ENCODE measurements around the gene KLHDC10. TPM values are rescaled to one million over a fixed set of nuclear protein-coding genes. Genes with fewer than 3 reads are reported as not detected.

The KLHDC10 gene
- total and polyA plus RNA-seq, 2 donors (not counting 3 experiments of a cell fraction or from before 2014, with no cell fraction given), result 14.9 to 31.3 TPM

DNA sequence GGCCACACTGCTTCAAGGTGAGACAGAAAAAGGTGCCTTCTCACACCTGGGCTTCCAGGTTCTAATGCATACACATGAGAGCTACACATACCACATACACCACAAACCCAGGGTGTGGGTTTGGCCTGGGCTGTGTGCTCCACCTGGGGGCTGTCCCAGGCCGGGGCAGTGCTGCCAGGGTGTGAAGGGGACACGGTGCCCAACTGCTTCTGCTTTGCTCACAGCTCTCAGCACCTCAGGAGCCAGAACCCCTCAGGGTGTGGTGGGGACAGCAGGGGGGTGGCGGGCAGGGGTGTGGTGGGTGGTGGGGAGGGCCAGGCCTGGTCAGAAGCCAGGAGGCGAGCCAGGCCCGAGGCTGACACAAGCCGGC lies 83.8 kb downstream of the KLHDC10 start:
- H3K36me3 ChIP-seq (ENCODE audit: control insufficient read depth in 2 of 2, extremely low read depth in 1 of 2, insufficient read depth in 2 of 2, low read length in 2 of 2), result no peaks in the 10 kb centered on the region
- DNase-seq (ENCODE audit: low read depth, low spot score) (no peak), FAIRE-seq (no peak)
- H2AFZ ChIP-seq (ENCODE audit: low read depth, low read length), result no peak overlapping the region
- no peaks in the 10 kb centered on the region for H3K9me1 ChIP-seq (replicated peaks; ENCODE audit: control insufficient read depth, extremely low read depth, insufficient read depth, low read length)
- H3K9ac ChIP-seq (replicated peaks; ENCODE audit: extremely low read depth, insufficient read depth, low read length), result no peak overlapping the region
- CTCF ChIA-PET, result no interaction called here
- H3K27ac ChIP-seq (ENCODE audit: insufficient read depth, low read depth, low read length), result no peak overlapping the region
- intact Hi-C loops (cut with micrococcal nuclease) (no loop called here), dilution Hi-C loops (cut with MboI; ENCODE audit: extremely low pct_ligation_motif_present, low sequenced_read_pairs) (no loop called here)
- no peak overlapping the region for H3K4me2 ChIP-seq (ENCODE audit: insufficient read depth, low read length)
- TF ChIP-seq FOS (IDR thresholded peaks at IDR 0.05; ENCODE audit: borderline replicate concordance, insufficient read depth, low read length), result no peak
- TF ChIP-seq EZH2 (IDR thresholded peaks at IDR 0.05; ENCODE audit: borderline replicate concordance, low read depth, low read length, severe bottlenecking), result no peak
- TF ChIP-seq GATA2 (IDR thresholded peaks at IDR 0.05; ENCODE audit: insufficient read depth, insufficient read length, low read depth, low read length), result no peak
- TF ChIP-seq, protein P1, sequence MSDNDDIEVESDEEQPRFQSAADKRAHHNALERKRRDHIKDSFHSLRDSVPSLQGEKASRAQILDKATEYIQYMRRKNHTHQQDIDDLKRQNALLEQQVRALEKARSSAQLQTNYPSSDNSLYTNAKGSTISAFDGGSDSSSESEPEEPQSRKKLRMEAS (IDR thresholded peaks at IDR 0.05; ENCODE audit: insufficient read depth, insufficient read length), result no peak
- TF ChIP-seq MYC (IDR thresholded peaks at IDR 0.05; ENCODE audit: low read depth, low read length), result no peak
- no peak for TF ChIP-seq POLR2A (IDR thresholded peaks at IDR 0.05; ENCODE audit: low read depth, low read length)
- TF ChIP-seq, protein P2, sequence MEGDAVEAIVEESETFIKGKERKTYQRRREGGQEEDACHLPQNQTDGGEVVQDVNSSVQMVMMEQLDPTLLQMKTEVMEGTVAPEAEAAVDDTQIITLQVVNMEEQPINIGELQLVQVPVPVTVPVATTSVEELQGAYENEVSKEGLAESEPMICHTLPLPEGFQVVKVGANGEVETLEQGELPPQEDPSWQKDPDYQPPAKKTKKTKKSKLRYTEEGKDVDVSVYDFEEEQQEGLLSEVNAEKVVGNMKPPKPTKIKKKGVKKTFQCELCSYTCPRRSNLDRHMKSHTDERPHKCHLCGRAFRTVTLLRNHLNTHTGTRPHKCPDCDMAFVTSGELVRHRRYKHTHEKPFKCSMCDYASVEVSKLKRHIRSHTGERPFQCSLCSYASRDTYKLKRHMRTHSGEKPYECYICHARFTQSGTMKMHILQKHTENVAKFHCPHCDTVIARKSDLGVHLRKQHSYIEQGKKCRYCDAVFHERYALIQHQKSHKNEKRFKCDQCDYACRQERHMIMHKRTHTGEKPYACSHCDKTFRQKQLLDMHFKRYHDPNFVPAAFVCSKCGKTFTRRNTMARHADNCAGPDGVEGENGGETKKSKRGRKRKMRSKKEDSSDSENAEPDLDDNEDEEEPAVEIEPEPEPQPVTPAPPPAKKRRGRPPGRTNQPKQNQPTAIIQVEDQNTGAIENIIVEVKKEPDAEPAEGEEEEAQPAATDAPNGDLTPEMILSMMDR (IDR thresholded peaks at IDR 0.05; ENCODE audit: extremely low read depth in 1 of 2, insufficient read depth in 1 of 2, low read depth in 1 of 2, low read length in 2 of 2), result no peak
- no peak for TF ChIP-seq JUN (IDR thresholded peaks at IDR 0.05; ENCODE audit: borderline replicate concordance, insufficient read depth, insufficient read length, low read depth)
- TF ChIP-seq POLR2AphosphoS5 (IDR thresholded peaks at IDR 0.05; ENCODE audit: insufficient read depth, low read depth, low read length), result no peak
- H3K79me2 ChIP-seq (ENCODE audit: control insufficient read depth, insufficient read depth, low read length), result no peaks in the 10 kb centered on the region
- H3K27me3 ChIP-seq (ENCODE audit: control insufficient read depth in 2 of 2, insufficient read depth in 2 of 2, low read length in 2 of 2), result no peaks in the 10 kb centered on the region
- POLR2A ChIA-PET, result no interaction called here
- no TSS peak for BruUV-seq (replicated peaks)
- no peak overlapping the region for H3K4me3 ChIP-seq (replicated peaks in 1 of 3; ENCODE audit: insufficient read depth in 1 of 3, low read depth in 1 of 3, low read length in 3 of 3)
- H3K4me1 ChIP-seq (ENCODE audit: control insufficient read depth, extremely low read depth, insufficient read depth, low read length), result no peaks in the 10 kb centered on the region
- H4K20me1 ChIP-seq (replicated peaks; ENCODE audit: control insufficient read depth, extremely low read depth, insufficient read depth, low read length), result no peaks in the 10 kb centered on the region
- H3K9me3 ChIP-seq (replicated peaks; ENCODE audit: control insufficient read depth, insufficient read depth, low read length), result no peaks in the 10 kb centered on the region

Measured in endothelial cell of umbilical vein (primary cell).